GM21786 (cell line): Measurements from ENCODE around the gene BARX1.

ENCODE experiments used
- ATAC-seq: cut with Tn5 transposase; IDR thresholded peaks from one replicate; pipeline ENCODE4 v1.9.1; 2021; ENCODE audit not compliant: unreplicated experiment

Gene BARX1

DNA sequence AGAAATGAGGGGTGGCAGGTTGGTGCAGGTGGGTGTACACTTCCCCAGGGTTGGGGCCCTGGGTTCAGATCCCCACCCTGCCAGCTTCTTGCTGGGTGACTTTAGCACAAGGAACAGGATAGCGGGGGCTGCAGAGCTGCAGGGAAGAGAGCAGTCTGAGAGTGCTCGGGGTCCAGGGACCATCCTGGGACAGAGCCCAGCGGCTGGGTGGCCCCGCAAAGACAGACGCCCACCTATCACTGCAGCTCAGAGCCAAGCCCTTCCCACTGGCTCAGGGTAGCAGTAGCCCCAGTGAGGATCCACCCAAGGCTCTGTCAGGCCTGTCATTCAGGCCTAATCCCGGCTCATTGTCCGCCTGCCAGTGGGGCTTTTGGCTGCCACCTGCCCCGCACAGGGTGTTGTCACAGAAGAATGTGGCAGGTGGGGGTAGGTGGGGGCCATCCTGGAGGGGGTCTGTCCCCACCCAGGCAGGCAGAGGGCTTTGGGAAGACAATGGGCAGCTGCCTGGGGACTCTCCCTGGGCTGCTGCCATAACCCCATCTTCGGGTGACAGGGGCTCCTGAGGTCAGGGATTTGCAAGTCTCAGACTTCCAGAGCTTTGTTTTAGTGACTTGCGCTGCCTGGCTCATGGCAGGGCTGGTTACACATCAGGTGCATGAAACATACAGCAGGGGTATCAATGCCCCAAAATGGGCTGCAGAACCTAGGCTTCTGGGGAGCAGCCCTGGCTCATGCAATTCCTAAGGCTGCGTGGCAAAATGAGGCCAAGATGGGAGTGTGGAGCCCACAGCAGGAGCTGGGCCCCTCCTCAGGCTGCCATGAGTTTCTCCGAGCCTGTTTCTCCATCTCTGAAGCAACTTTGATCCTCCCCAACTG is 52.1 kb downstream of the BARX1 start:
- no peak for ATAC-seq

DNA sequence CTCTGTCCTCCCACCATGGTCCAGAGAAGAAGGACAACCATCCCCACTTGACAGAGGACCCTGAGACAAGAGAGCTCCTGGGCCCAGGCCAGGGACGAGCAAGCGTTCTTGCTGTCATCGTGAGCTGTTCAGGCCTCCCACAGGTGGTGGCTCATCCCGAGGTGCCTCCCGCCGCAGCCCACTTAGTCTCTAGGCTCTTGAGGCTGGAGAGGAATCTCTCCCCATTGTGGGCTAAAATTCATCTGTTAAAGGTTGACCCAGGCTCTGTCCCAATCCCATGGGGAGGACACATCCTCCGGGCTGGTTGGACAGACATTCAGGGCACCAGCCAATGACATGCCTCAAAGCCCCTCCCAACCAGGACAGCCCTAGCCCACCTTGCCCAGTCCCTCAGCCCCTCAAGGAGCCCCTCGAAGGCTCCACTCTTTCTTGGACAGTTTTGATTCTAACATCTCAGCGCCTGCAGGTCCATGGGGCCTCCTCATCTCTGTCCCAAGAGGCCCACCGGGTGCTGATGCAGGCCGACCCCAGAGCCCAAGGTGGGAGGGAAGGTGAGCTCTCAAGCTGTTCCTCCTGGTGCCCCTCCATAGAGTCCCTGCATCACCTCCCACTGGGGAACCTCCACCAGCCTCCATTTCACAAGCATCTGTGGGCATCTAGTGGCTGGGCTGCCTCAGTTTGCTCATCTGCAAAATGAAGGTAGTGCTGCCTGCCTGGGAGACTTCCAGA is 52.9 kb downstream of the BARX1 start:
- ATAC-seq: no peak
